GM03348 (cell line): Measurements from ENCODE around the gene FOSB.
"Not testable (repeated sequence)": the region's sequence is repeated elsewhere in the genome, so short reads cannot be mapped to it uniquely, and the experiment has no call there.

ENCODE experiments used
- DNase-seq: peaks from one replicate; pipeline ENCODE4 v3.0.0; 2012; ENCODE audit warnings: low spot score

Gene FOSB

GRCh38 chr19:45467456-45468158, at the start of gene FOSB:
Gene FOSB (plus strand): TSS chr19:45467996. CDS start chr19:45468587, 591 bp downstream.
- peak; percentile 95 for DNase-seq

- no peak for DNase-seq
Observed at GRCh38 chr19:45418802-45419201, 49.0 kb upstream of the FOSB start.

- no peak for DNase-seq
Observed at GRCh38 chr19:45419396-45419795, 48.4 kb upstream of the FOSB start.

GRCh38 chr19:45419895-45420294, 47.9 kb upstream of the FOSB start:
- DNase-seq, result no peak

GRCh38 chr19:45420356-45420755, 47.4 kb upstream of the FOSB start:
- DNase-seq, result no peak

- no peak for DNase-seq
Observed at GRCh38 chr19:45420871-45421270, 46.9 kb upstream of the FOSB start.

GRCh38 chr19:45421947-45422498, 45.8 kb upstream of the FOSB start:
- DNase-seq, result no peak

- DNase-seq, result no peak
Observed at GRCh38 chr19:45423033-45423588, 44.7 kb upstream of the FOSB start.

GRCh38 chr19:45423589-45424190, 44.1 kb upstream of the FOSB start, which contains the start of gene ERCC1:
Gene ERCC1 (minus strand): TSS chr19:45423917. CDS start chr19:45423374, 543 bp downstream.
- DNase-seq, result peak; percentile 95

- DNase-seq, result peak; percentile 89
Observed at GRCh38 chr19:45424191-45425058, 43.4 kb upstream of the FOSB start.

- DNase-seq, result peak; percentile 71
Observed at GRCh38 chr19:45428384-45429231, 39.2 kb upstream of the FOSB start.

GRCh38 chr19:45429896-45430295, 37.9 kb upstream of the FOSB start:
- DNase-seq, result not testable (repeated sequence)

GRCh38 chr19:45431008-45431407, 36.8 kb upstream of the FOSB start:
- peak; percentile 35 for DNase-seq

- not testable (repeated sequence) for DNase-seq
Observed at GRCh38 chr19:45432543-45432942, 35.3 kb upstream of the FOSB start.

- DNase-seq, result no peak
Observed at GRCh38 chr19:45437328-45437727, 30.5 kb upstream of the FOSB start.

- DNase-seq, result no peak
Observed at GRCh38 chr19:45439190-45439568, 28.6 kb upstream of the FOSB start.

- DNase-seq, result peak; percentile 86
Observed at GRCh38 chr19:45439569-45440258, 28.1 kb upstream of the FOSB start.

- DNase-seq, result no peak
Observed at GRCh38 chr19:45440259-45440638, 27.5 kb upstream of the FOSB start.

GRCh38 chr19:45440873-45441654, 26.7 kb upstream of the FOSB start:
- DNase-seq, result no peak

GRCh38 chr19:45442408-45442777, 25.4 kb upstream of the FOSB start:
- DNase-seq, result no peak
